CD4-positive, alpha-beta memory T cell (primary cell): ENCODE data around the gene INSYN2B. TPM values are rescaled to one million over a fixed set of nuclear protein-coding genes. Genes with fewer than 3 reads are reported as not detected.

Source experiments
- CTCF ChIA-PET: fragments of 350-600 bp; sonication (Branson Sonifier 250); formaldehyde crosslinking; loops from one replicate; lab custom pipeline; 2021; ENCODE audit warnings: inconsistent platforms; ENCODE audit not compliant: partially characterized antibody; lab: Charles Lee
- POLR2A ChIA-PET: fragments of 350-600 bp; sonication (Branson Sonifier 250); formaldehyde crosslinking; loops from one replicate; lab custom pipeline; 2021; ENCODE audit not compliant: partially characterized antibody; lab: Charles Lee
- DNase-seq, 5 donors: peaks; one replicate each; pipeline versions ENCODE4 v3.0.0 to v3.0.0-alpha.2; 2020 to 2022; ENCODE audit warnings: mixed read lengths in 1 of 5
- H3K27ac ChIP-seq: one replicate; pipeline ENCODE4 v1.7.0; 2013; ENCODE audit warnings: low read depth, low read length
- H3K27me3 ChIP-seq: 2 replicates; pipeline ENCODE4 v1.7.0; 2013; ENCODE audit warnings: mild to moderate bottlenecking, low read length, moderate library complexity; ENCODE audit not compliant: insufficient read depth
- H3K36me3 ChIP-seq: 2 replicates; pipeline ENCODE4 v1.7.0; 2013; ENCODE audit warnings: mild to moderate bottlenecking, low read length, moderate library complexity; ENCODE audit not compliant: insufficient read depth
- H3K4me1 ChIP-seq: 2 replicates; pipeline ENCODE4 v1.7.0; 2013; ENCODE audit warnings: mild to moderate bottlenecking, low read length, moderate library complexity; ENCODE audit not compliant: insufficient read depth
- H3K4me3 ChIP-seq, 2 donors: one replicate each; pipeline ENCODE4 v1.7.0; 2013; ENCODE audit warnings: low read length in 2 of 2, mild to moderate bottlenecking in 1 of 2
- H3K9me3 ChIP-seq, 2 donors: one replicate each; pipeline ENCODE4 v1.7.0; 2013; ENCODE audit warnings: low read length in 2 of 2, control low read depth in 1 of 2; ENCODE audit not compliant: control insufficient read depth in 1 of 2
- H3K27ac Mint-ChIP-seq, 7 donors: one replicate each; pipeline ENCODE4 v1.8.0; 2020 to 2021; ENCODE audit warnings: mixed read lengths in 7 of 7, mild to moderate bottlenecking in 6 of 7, inconsistent platforms in 3 of 7, moderate library complexity in 3 of 7
- H3K27me3 Mint-ChIP-seq, 2 donors: one replicate each; pipeline ENCODE4 v1.8.0; 2020 to 2021; ENCODE audit warnings: mixed read lengths in 2 of 2
- H3K36me3 Mint-ChIP-seq, 2 donors: one replicate each; pipeline ENCODE4 v1.8.0; 2020 to 2021; ENCODE audit warnings: mixed read lengths in 2 of 2, inconsistent platforms in 1 of 2, mild to moderate bottlenecking in 1 of 2
- H3K4me1 Mint-ChIP-seq, 4 donors: one replicate each; pipeline ENCODE4 v1.8.0; 2020 to 2021; ENCODE audit warnings: mixed read lengths in 4 of 4, mild to moderate bottlenecking in 1 of 4
- H3K4me3 Mint-ChIP-seq, 8 donors: one replicate each; pipeline ENCODE4 v1.8.0; 2020 to 2021; ENCODE audit warnings: mixed read lengths in 8 of 8, mild to moderate bottlenecking in 7 of 8, moderate library complexity in 6 of 8, inconsistent platforms in 3 of 8
- H3K9me3 Mint-ChIP-seq, 8 donors: one replicate each; pipeline ENCODE4 v1.8.0; 2020 to 2021; ENCODE audit warnings: mixed read lengths in 8 of 8, mild to moderate bottlenecking in 5 of 8, inconsistent platforms in 3 of 8, moderate library complexity in 1 of 8
- intact Hi-C: fragments of 100-400 bp; cut with micrococcal nuclease; formaldehyde crosslinking; loops from one replicate; pipeline ENCODE4 v1.15.1; 2023
- polyA plus RNA-seq, 2 donors: library from polyadenylated mRNA; unstranded; fragments of 300-500 nt; fragmentation: Illumina TruSeq; gene quantifications; one replicate each; pipeline ENCODE4 v1.2.3, GENCODE V29; 2021
- total RNA-seq, 2 experiments: library from RNA; stranded (reverse); gene quantifications; one replicate each; pipeline ENCODE4 v1.2.3, GENCODE V29; 2021

The INSYN2B gene
- total and polyA plus RNA-seq, 4 experiments from 2014 or later, result not detected

GRCh38 chr5:169974121-169974770 lies 6.0 kb downstream of the INSYN2B start:
- Histone ChIP-seq H3K4me3 (no peak overlapping the region), H3K27me3 (no peaks in the 10 kb centered on the region), H3K9me3 (no peaks in the 10 kb centered on the region), H3K36me3 (no peaks in the 10 kb centered on the region), H3K4me1 (no peaks in the 10 kb centered on the region), H3K27ac (no peak overlapping the region)
- Mint-ChIP-seq H3K27ac (peak overlapping the region in 1 of 7 donors; percentile 14), H3K4me1 (peaks cover 2 to 8% (median 5%) of the 10 kb centered on the region in 4 donors), H3K9me3 (no peaks in the 10 kb centered on the region), H3K36me3 (peaks cover 12 to 29% of the 10 kb centered on the region in 2 donors), H3K4me3 (no peak overlapping the region), H3K27me3 (no peaks in the 10 kb centered on the region)
- ChIA-PET CTCF (no interaction called here), POLR2A (no interaction called here)
- no peak for DNase-seq
- intact Hi-C loops, result no loop called here

DNA sequence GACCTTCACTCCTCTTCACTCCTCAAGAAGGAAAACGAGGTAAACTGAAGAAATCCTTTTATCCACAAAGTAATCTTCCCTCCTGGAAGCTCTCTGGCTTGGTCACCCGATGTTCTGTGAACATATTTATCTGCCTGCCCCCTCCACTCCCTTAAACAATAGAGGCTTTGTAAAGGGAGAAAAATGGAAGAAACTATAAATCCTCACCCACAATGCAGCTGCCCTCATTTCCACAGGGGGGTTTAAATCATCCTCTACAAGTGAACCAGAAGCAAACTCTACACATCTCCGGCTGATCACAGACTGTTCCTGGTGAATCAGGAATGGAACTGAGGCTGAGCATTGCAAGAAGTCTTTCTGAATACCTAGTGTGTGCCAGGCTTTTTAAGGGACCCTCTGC lies 7.2 kb downstream of the INSYN2B start:
- H3K4me1 Mint-ChIP-seq, result peaks cover 4 to 11% (median 6%) of the 10 kb centered on the region in 4 donors
- Histone ChIP-seq H3K27me3 (no peaks in the 10 kb centered on the region), H3K4me3 (no peak overlapping the region), H3K9me3 (no peaks in the 10 kb centered on the region), H3K27ac (no peak overlapping the region), H3K36me3 (no peaks in the 10 kb centered on the region), H3K4me1 (no peaks in the 10 kb centered on the region)
- CTCF ChIA-PET, result no interaction called here
- H3K9me3 Mint-ChIP-seq, result no peaks in the 10 kb centered on the region
- peaks cover 12 to 29% of the 10 kb centered on the region in 2 donors for H3K36me3 Mint-ChIP-seq
- H3K27ac Mint-ChIP-seq, result peak overlapping the region in 3 of 7 donors; percentile 15 to 76 (median 64)
- intact Hi-C loops, result no loop called here
- no peaks in the 10 kb centered on the region for H3K27me3 Mint-ChIP-seq
- POLR2A ChIA-PET, result no interaction called here
- DNase-seq, result no peak
- no peak overlapping the region for H3K4me3 Mint-ChIP-seq

GRCh38 chr5:169971780-169972179 lies 8.5 kb downstream of the INSYN2B start:
- H3K27me3 ChIP-seq, result no peaks in the 10 kb centered on the region
- H3K36me3 Mint-ChIP-seq, result peaks cover 25 to 34% of the 10 kb centered on the region in 2 donors
- no peak for DNase-seq
- H3K36me3 ChIP-seq, result no peaks in the 10 kb centered on the region
- H3K4me3 ChIP-seq, result no peak overlapping the region
- no peak overlapping the region for H3K27ac ChIP-seq
- peak overlapping the region in 1 of 7 donors; percentile 10 for H3K27ac Mint-ChIP-seq
- intact Hi-C loops, result no loop called here
- H3K9me3 ChIP-seq, result no peaks in the 10 kb centered on the region
- CTCF ChIA-PET, result no interaction called here
- H3K4me1 Mint-ChIP-seq, result peaks cover 8 to 11% (median 10%) of the 10 kb centered on the region in 4 donors
- POLR2A ChIA-PET, result interaction anchor here (0.7 kb wide), 1 partner anchor 76 kb away, joined by 3 read pairs; no protein-coding TSS in a partner anchor
- no peaks in the 10 kb centered on the region for H3K9me3 Mint-ChIP-seq
- no peaks in the 10 kb centered on the region for H3K4me1 ChIP-seq
- H3K4me3 Mint-ChIP-seq, result no peak overlapping the region
- no peaks in the 10 kb centered on the region for H3K27me3 Mint-ChIP-seq

GRCh38 chr5:169970911-169971765 lies 9.2 kb downstream of the INSYN2B start:
- Histone ChIP-seq H3K4me1 (no peaks in the 10 kb centered on the region), H3K9me3 (no peaks in the 10 kb centered on the region), H3K4me3 (no peak overlapping the region), H3K36me3 (no peaks in the 10 kb centered on the region), H3K27ac (no peak overlapping the region), H3K27me3 (no peaks in the 10 kb centered on the region)
- Mint-ChIP-seq H3K27me3 (no peaks in the 10 kb centered on the region), H3K9me3 (no peaks in the 10 kb centered on the region), H3K4me3 (no peak overlapping the region), H3K36me3 (peaks cover 27 to 34% of the 10 kb centered on the region in 2 donors), H3K4me1 (peaks cover 8 to 11% (median 10%) of the 10 kb centered on the region in 4 donors), H3K27ac (peak overlapping the region in 6 of 7 donors; percentile 20 to 77 (median 38))
- ChIA-PET POLR2A (interaction anchor here (0.7 kb wide), 1 partner anchor 76 kb away, joined by 3 read pairs; no protein-coding TSS in a partner anchor), CTCF (no interaction called here)
- DNase-seq, result no peak
- intact Hi-C loops, result no loop called here

GRCh38 chr5:169970339-169970738 lies 10.0 kb downstream of the INSYN2B start:
- Mint-ChIP-seq H3K9me3 (no peaks in the 10 kb centered on the region), H3K27me3 (no peaks in the 10 kb centered on the region), H3K4me3 (no peak overlapping the region), H3K36me3 (peaks cover 27 to 31% of the 10 kb centered on the region in 2 donors), H3K4me1 (peaks cover 8 to 11% (median 10%) of the 10 kb centered on the region in 4 donors), H3K27ac (peak overlapping the region in 1 of 7 donors; percentile 5)
- Histone ChIP-seq H3K27me3 (no peaks in the 10 kb centered on the region), H3K36me3 (no peaks in the 10 kb centered on the region), H3K9me3 (no peaks in the 10 kb centered on the region), H3K27ac (no peak overlapping the region), H3K4me1 (no peaks in the 10 kb centered on the region), H3K4me3 (no peak overlapping the region)
- DNase-seq, result no peak
- POLR2A ChIA-PET, result no interaction called here
- CTCF ChIA-PET, result no interaction called here
- intact Hi-C loops, result no loop called here

- no peaks in the 10 kb centered on the region for H3K9me3 Mint-ChIP-seq
- no peak overlapping the region for H3K4me3 ChIP-seq
- no peaks in the 10 kb centered on the region for H3K9me3 ChIP-seq
- H3K27me3 ChIP-seq, result no peaks in the 10 kb centered on the region
- H3K27ac ChIP-seq, result no peak overlapping the region
- DNase-seq, result no peak
- no peaks in the 10 kb centered on the region for H3K27me3 Mint-ChIP-seq
- H3K36me3 Mint-ChIP-seq, result peaks cover 30 to 49% of the 10 kb centered on the region in 2 donors
- no peaks in the 10 kb centered on the region for H3K4me1 ChIP-seq
- POLR2A ChIA-PET, result no interaction called here
- no peaks in the 10 kb centered on the region for H3K36me3 ChIP-seq
- intact Hi-C loops, result no loop called here
- CTCF ChIA-PET, result interaction anchor here (1.3 kb wide), 1 partner anchor 9 kb away, joined by 4 read pairs; no protein-coding TSS in a partner anchor
- H3K4me1 Mint-ChIP-seq, result peaks cover 4 to 21% (median 11%) of the 10 kb centered on the region in 4 donors
- H3K4me3 Mint-ChIP-seq, result no peak overlapping the region
- H3K27ac Mint-ChIP-seq, result no peak overlapping the region
These were observed 16.0 kb downstream of the INSYN2B start for GRCh38 chr5:169964246-169964645.

- no peak for DNase-seq
- Mint-ChIP-seq H3K4me3 (no peak overlapping the region), H3K27me3 (no peaks in the 10 kb centered on the region), H3K4me1 (peaks cover 0 to 12% (median 5%) of the 10 kb centered on the region in 4 donors), H3K27ac (no peak overlapping the region), H3K9me3 (no peaks in the 10 kb centered on the region), H3K36me3 (peaks cover 24 to 39% of the 10 kb centered on the region in 2 donors)
- Histone ChIP-seq H3K27me3 (no peaks in the 10 kb centered on the region), H3K9me3 (no peaks in the 10 kb centered on the region), H3K4me1 (no peaks in the 10 kb centered on the region), H3K4me3 (no peak overlapping the region), H3K27ac (no peak overlapping the region), H3K36me3 (no peaks in the 10 kb centered on the region)
- POLR2A ChIA-PET, result no interaction called here
- CTCF ChIA-PET, result no interaction called here
- intact Hi-C loops, result no loop called here
These were observed 19.6 kb downstream of the INSYN2B start for GRCh38 chr5:169960659-169961058.
